SK-N-SH (cell line): Measurements from ENCODE around the gene GNAT2.

ENCODE experiments used
- CHD2 ChIP-seq: fragments of 150-350 bp; IDR thresholded peaks from 2 replicates; pipeline ENCODE4 v1.6.1; 2018; ENCODE audit warnings: low read length; ENCODE audit not compliant: partially characterized antibody
- EP300 ChIP-seq, 2 experiments: IDR thresholded peaks; 2 replicates each; pipeline versions ENCODE4 v1.4.0 to v1.6.1; 2012; ENCODE audit warnings: borderline replicate concordance in 1 of 2, low read depth in 1 of 2, low read length in 1 of 2
- FOXM1 ChIP-seq: IDR thresholded peaks from 2 replicates; pipeline ENCODE4 v1.4.0; 2012; ENCODE audit warnings: low read depth, mild to moderate bottlenecking
- JUND ChIP-seq: IDR thresholded peaks from 2 replicates; pipeline ENCODE4 v1.4.0; 2012
- MXI1 ChIP-seq: IDR thresholded peaks from 2 replicates; pipeline ENCODE4 v1.6.1; 2012; ENCODE audit warnings: mild to moderate bottlenecking, low read depth, low read length, improper control_type of control experiment
- NRF1 ChIP-seq: IDR thresholded peaks from 2 replicates; pipeline ENCODE4 v1.6.1; 2012; ENCODE audit warnings: low read depth, mild to moderate bottlenecking, low read length
- POLR2AphosphoS5 ChIP-seq: IDR thresholded peaks from 2 replicates; pipeline ENCODE4 v1.6.1; 2012; ENCODE audit warnings: low read depth, low read length
- RAD21 ChIP-seq: IDR thresholded peaks from 2 replicates; pipeline ENCODE4 v1.6.1; 2012; ENCODE audit warnings: mild to moderate bottlenecking, low read length
- RCOR1 ChIP-seq: fragments of 150-350 bp; IDR thresholded peaks from 2 replicates; pipeline ENCODE4 v1.6.1; 2017; ENCODE audit warnings: antibody characterized with exemption, low read length
- TAF1 ChIP-seq: IDR thresholded peaks from 2 replicates; pipeline ENCODE4 v1.6.1; 2012; ENCODE audit warnings: low read depth, mild to moderate bottlenecking, low read length, moderate library complexity, borderline replicate concordance
- YY1 ChIP-seq: IDR thresholded peaks from 2 replicates; pipeline ENCODE4 v1.4.0; 2012; ENCODE audit warnings: low read depth, mild to moderate bottlenecking
- TF ChIP-seq, protein P1 (sequence below): fragments of 200-600 bp; sonication (generic); IDR thresholded peaks from 2 replicates; pipeline ENCODE4 v1.6.1; 2017; ENCODE audit warnings: antibody characterized with exemption, mild to moderate bottlenecking, moderate library complexity
- TF ChIP-seq, protein P2 (sequence below): IDR thresholded peaks from 2 replicates; pipeline ENCODE4 v1.4.0; 2012; ENCODE audit warnings: low read depth, borderline replicate concordance
- TF ChIP-seq, protein P3 (sequence below): IDR thresholded peaks from 2 replicates; pipeline ENCODE4 v1.4.0; 2012; ENCODE audit warnings: low read depth

DNA sequence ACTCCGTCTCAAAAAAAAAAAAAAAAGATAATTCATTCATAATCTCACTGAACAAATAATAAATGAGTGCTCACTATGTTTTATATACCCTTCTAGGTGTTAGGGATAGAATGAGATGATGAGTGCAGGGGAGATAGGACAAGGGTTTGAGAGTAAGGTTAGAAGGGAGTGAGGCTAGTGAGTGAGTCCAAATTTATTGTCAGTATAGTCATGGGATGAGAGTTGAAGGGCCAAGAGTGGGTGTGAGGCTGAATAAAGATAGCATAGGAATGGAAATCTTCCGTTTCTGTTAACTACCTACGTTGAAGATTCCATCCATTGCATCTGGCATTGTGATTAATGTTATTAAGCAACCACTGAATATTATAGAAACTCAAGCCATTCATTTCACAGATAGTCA, 54.2 kb downstream of the GNAT2 start:
- TF ChIP-seq POLR2AphosphoS5 (no peak), EP300 (IDR thresholded peaks at IDR 0.05; ENCODE audit: borderline replicate concordance in 1 of 2, low read depth in 1 of 2, low read length in 1 of 2) (no peak), TAF1 (no peak), MXI1 (no peak), FOXM1 (no peak), NRF1 (no peak), RCOR1 (no peak), CHD2 (no peak), JUND (no peak), YY1 (no peak), RAD21 (no peak)
- TF ChIP-seq, protein P1, sequence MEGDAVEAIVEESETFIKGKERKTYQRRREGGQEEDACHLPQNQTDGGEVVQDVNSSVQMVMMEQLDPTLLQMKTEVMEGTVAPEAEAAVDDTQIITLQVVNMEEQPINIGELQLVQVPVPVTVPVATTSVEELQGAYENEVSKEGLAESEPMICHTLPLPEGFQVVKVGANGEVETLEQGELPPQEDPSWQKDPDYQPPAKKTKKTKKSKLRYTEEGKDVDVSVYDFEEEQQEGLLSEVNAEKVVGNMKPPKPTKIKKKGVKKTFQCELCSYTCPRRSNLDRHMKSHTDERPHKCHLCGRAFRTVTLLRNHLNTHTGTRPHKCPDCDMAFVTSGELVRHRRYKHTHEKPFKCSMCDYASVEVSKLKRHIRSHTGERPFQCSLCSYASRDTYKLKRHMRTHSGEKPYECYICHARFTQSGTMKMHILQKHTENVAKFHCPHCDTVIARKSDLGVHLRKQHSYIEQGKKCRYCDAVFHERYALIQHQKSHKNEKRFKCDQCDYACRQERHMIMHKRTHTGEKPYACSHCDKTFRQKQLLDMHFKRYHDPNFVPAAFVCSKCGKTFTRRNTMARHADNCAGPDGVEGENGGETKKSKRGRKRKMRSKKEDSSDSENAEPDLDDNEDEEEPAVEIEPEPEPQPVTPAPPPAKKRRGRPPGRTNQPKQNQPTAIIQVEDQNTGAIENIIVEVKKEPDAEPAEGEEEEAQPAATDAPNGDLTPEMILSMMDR, result no peak
- TF ChIP-seq, protein P2, sequence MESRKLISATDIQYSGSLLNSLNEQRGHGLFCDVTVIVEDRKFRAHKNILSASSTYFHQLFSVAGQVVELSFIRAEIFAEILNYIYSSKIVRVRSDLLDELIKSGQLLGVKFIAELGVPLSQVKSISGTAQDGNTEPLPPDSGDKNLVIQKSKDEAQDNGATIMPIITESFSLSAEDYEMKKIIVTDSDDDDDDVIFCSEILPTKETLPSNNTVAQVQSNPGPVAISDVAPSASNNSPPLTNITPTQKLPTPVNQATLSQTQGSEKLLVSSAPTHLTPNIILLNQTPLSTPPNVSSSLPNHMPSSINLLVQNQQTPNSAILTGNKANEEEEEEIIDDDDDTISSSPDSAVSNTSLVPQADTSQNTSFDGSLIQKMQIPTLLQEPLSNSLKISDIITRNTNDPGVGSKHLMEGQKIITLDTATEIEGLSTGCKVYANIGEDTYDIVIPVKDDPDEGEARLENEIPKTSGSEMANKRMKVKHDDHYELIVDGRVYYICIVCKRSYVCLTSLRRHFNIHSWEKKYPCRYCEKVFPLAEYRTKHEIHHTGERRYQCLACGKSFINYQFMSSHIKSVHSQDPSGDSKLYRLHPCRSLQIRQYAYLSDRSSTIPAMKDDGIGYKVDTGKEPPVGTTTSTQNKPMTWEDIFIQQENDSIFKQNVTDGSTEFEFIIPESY, result no peak
- TF ChIP-seq, protein P3, sequence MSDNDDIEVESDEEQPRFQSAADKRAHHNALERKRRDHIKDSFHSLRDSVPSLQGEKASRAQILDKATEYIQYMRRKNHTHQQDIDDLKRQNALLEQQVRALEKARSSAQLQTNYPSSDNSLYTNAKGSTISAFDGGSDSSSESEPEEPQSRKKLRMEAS, result no peak
